Left renal pelvis (tissue), 4 donors: ENCODE measurements around the gene RALY. TPM values are rescaled to one million over a fixed set of nuclear protein-coding genes. Genes with fewer than 3 reads are reported as not detected.

Experiments
- DNase-seq, 4 donors: peaks; one replicate each; pipeline ENCODE4 v3.0.0-alpha.2; 2013; ENCODE audit warnings: low read depth in 4 of 4, low spot score in 3 of 4
- polyA plus RNA-seq, 4 donors: library from polyadenylated mRNA; unstranded; fragments of 120-200 nt; gene quantifications; one replicate each; pipeline ENCODE4 v1.2.1, GENCODE V29; 2013; ENCODE audit not compliant: insufficient read length in 4 of 4

RALY gene
- polyA plus RNA-seq, 4 donors: 146 to 190 (median 160) TPM

- DNase-seq: no peak
Measured at GRCh38 chr20:33985830-33986229, 7.9 kb upstream of the RALY start.

GRCh38 chr20:33986560-33987216, 7.0 kb upstream of the RALY start:
- no peak for DNase-seq

GRCh38 chr20:33990075-33990474, 3.6 kb upstream of the RALY start:
- no peak for DNase-seq

GRCh38 chr20:33991502-33991901, 2.2 kb upstream of the RALY start:
- DNase-seq: no peak

- no peak for DNase-seq
Measured at GRCh38 chr20:33992145-33992922, 1.4 kb upstream of the RALY start.

- DNase-seq: peak; percentile 97 to 98 (median 98)
Measured at GRCh38 chr20:33992923-33993575, 662 bp upstream of the RALY start.

GRCh38 chr20:33994222-33994913, 657 bp downstream of the RALY start:
- DNase-seq: peak; percentile 39 to 65 (median 60)

GRCh38 chr20:33995053-33995831, 1.5 kb downstream of the RALY start:
- DNase-seq: no peak

- no peak for DNase-seq
Measured at GRCh38 chr20:33999025-33999649, 5.4 kb downstream of the RALY start.

GRCh38 chr20:34001378-34001777, 7.7 kb downstream of the RALY start:
- no peak for DNase-seq

GRCh38 chr20:34004227-34004626, 10.5 kb downstream of the RALY start:
- no peak for DNase-seq

- DNase-seq: no peak
Measured at GRCh38 chr20:34004790-34005457, 11.2 kb downstream of the RALY start.

- DNase-seq: no peak
Measured at GRCh38 chr20:34006619-34007018, 12.9 kb downstream of the RALY start.

- DNase-seq: no peak
Measured at GRCh38 chr20:34008477-34008876, 14.8 kb downstream of the RALY start.

GRCh38 chr20:34010405-34010931, 16.8 kb downstream of the RALY start:
- no peak for DNase-seq

GRCh38 chr20:34011275-34011674, 17.6 kb downstream of the RALY start:
- no peak for DNase-seq

GRCh38 chr20:34012330-34012729, 18.6 kb downstream of the RALY start:
- DNase-seq: no peak

- DNase-seq: no peak
Measured at GRCh38 chr20:34012735-34013134, 19.0 kb downstream of the RALY start.

GRCh38 chr20:34013554-34013953, 19.8 kb downstream of the RALY start:
- no peak for DNase-seq
